ENCODE results near the gene CSF1. TPM values are rescaled to one million over a fixed set of nuclear protein-coding genes. Genes with fewer than 3 reads are reported as not detected.
A peak's percentile ranks its signal among the peaks of the same experiment; 100 is the strongest.
"Not testable (repeated sequence)": the region's sequence is repeated elsewhere in the genome, so short reads cannot be mapped to it uniquely, and the experiment has no call there.

Gene CSF1
- total and polyA plus RNA-seq, 12 donors: 6.3 to 26.2 (median 13.0) TPM

DNA sequence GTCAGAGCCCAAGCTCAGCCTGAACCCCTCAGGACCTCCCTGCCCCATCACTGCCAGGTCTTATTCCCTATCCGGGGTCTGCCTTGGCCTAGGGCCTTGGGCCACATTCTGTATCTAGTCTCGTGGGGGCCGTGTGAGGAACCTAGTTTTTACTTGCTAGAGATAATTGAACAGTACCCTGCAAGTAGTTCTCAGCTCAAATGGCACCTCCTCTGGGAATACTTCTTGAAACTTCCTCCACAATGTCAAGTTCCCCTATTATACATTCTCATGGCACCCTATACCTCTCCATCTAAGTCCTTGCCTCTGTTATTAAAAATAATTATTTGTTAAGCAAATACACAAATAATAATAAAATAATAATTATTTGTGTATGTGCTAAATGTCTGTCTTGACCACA lies 32.9 kb upstream of the CSF1 start:
- no peak for ATAC-seq
- peaks cover 0 to 60% (median 28%) of the 10 kb centered on the region in 9 donors for H3K4me1 ChIP-seq
- 62 to 64% methylated on average over 3 of the region's 3 CpGs for WGBS, 2 donors

DNA sequence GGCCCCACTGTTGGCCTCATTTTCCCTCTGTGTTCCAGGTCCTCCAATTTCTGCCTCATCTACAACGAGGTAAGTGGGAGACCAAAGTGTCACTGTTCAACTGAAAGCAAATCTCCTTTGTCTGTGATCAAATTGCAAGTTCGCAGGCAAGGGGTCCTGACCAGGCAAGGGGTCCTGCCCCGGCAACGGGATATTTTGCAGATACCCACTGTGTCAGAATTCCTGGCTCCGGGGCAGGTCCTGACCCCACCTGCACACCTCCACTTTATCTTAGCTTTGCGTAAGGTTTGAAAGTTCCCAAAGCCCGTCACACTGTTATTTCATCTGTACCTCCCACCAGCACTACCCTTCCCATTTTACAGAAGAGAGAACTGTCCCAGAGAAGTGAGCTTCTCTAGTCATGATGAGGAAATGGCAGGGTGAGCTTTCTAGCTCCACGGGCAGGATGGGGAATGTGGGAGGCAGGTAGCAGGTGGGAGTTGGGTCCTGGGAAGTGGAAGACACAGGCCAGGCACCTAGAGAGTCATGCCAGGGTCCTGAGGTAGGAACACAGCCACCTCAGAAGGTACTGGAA lies 32.0 kb upstream of the CSF1 start:
- ATAC-seq (no peak), DNase-seq (no peak)
- Histone ChIP-seq H3K27ac (peak overlapping the region in 3 of 10 donors; percentile 83 to 92 (median 87)), H3K36me3 (no peaks in the 10 kb centered on the region), H3K9me3 (no peaks in the 10 kb centered on the region), H3K4me3 (no peak overlapping the region), H3K4me1 (peaks cover under 1 to 62% (median 33%) of the 10 kb centered on the region in 9 donors), H3K27me3 (no peaks in the 10 kb centered on the region)
- TF ChIP-seq, protein P1, sequence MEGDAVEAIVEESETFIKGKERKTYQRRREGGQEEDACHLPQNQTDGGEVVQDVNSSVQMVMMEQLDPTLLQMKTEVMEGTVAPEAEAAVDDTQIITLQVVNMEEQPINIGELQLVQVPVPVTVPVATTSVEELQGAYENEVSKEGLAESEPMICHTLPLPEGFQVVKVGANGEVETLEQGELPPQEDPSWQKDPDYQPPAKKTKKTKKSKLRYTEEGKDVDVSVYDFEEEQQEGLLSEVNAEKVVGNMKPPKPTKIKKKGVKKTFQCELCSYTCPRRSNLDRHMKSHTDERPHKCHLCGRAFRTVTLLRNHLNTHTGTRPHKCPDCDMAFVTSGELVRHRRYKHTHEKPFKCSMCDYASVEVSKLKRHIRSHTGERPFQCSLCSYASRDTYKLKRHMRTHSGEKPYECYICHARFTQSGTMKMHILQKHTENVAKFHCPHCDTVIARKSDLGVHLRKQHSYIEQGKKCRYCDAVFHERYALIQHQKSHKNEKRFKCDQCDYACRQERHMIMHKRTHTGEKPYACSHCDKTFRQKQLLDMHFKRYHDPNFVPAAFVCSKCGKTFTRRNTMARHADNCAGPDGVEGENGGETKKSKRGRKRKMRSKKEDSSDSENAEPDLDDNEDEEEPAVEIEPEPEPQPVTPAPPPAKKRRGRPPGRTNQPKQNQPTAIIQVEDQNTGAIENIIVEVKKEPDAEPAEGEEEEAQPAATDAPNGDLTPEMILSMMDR (IDR thresholded peaks at IDR 0.05): no peak
- intact Hi-C loops (cut with DNase I): loop anchor here in 1 of 10 donors (10.0 kb wide), 1 partner anchor 54 kb away; no protein-coding TSS in a partner anchor
- 85 to 88% methylated on average over 8 of the region's 8 CpGs for WGBS, 2 donors

More for the DNA sequence above, 32.9 kb upstream of the CSF1 start:
- Histone ChIP-seq H3K4me3 (peak overlapping the region in 4 of 10 donors; percentile 9 to 24 (median 15)), H3K9me3 (no peaks in the 10 kb centered on the region), H3K27ac (peak overlapping the region in 9 of 10 donors; percentile 63 to 92 (median 85)), H3K27me3 (no peaks in the 10 kb centered on the region), H3K36me3 (no peaks in the 10 kb centered on the region)
- no peak for DNase-seq
- TF ChIP-seq, protein P1 (IDR thresholded peaks at IDR 0.05): no peak
- intact Hi-C loops (cut with DNase I): loop anchor here in 3 of 10 donors (2.0 to 10.0 kb wide), 3 partner anchors 25 to 53 kb away; partner anchors contain the start of gene CSF1 (in 1 of the 3)

DNA sequence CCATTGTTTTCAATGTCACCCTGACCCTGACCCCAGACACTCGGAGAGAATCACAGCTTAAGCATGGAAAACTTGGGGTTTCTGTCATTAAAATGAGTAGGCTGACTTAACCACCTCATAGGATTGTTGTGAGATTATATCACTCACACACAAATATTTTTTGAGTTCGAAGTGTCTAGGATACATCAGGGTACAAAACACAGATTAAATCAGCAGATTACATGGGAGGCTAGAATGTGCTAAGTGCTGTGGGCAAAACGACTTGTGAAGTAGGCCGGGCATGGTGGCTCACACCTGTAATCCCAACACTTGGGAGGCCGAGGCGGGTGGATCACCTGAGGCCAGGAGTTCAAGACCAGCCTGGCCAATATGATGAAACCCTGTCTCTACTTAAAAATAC lies 31.3 kb upstream of the CSF1 start:
- intact Hi-C loops (cut with DNase I): loop anchor here in 1 of 10 donors (10.0 kb wide), 1 partner anchor 55 kb away; no protein-coding TSS in a partner anchor
- H3K9me3 ChIP-seq, H3K36me3 ChIP-seq, H3K27me3 ChIP-seq, H3K4me3 ChIP-seq, ATAC-seq, DNase-seq: not testable (repeated sequence)
- 87 to 93% methylated on average over 6 of the region's 6 CpGs for WGBS, 2 donors
- peaks cover 9 to 62% (median 37%) of the 10 kb centered on the region in 9 donors for H3K4me1 ChIP-seq
- peak overlapping the region in 1 of 10 donors; percentile 92 for H3K27ac ChIP-seq

DNA sequence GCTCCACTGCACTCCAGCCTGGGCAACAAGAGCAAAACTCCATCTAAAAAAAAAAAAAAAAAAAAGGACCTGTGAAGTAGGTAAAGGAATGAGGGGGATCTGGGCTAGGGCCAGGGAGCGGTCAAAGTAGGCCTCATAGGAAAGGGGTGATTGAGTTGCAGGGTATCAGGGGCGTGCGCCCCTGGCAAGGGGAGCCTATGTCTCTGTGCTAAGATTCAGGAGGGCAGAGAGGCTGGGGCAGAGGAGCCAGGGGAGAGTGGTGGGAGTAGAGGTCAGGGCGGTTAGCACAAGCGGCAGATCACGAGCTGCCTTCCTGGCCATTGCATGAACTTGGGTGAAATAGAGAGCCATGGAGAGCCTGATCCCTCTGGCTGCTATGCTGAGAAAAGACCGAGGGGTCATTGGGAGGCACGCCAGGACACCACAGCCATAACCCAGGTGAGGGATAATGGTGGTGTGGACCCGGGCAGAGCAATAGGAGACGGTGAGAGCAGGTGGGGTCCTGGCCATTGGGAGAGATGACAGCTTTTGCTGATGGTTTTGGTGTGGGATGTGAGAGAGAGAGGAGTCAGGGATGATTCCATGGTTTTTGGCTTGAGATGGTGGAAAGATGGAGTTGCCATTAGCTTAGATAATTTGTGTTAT lies 30.6 kb upstream of the CSF1 start:
- H3K4me1 ChIP-seq: peaks cover 10 to 65% (median 42%) of the 10 kb centered on the region in 9 donors
- H3K27me3 ChIP-seq: no peaks in the 10 kb centered on the region
- no peak overlapping the region for H3K4me3 ChIP-seq
- no peaks in the 10 kb centered on the region for H3K9me3 ChIP-seq
- no peak overlapping the region for H3K27ac ChIP-seq
- no peaks in the 10 kb centered on the region for H3K36me3 ChIP-seq
- intact Hi-C loops (cut with DNase I): loop anchor here in 1 of 10 donors (10.0 kb wide), 1 partner anchor 55 kb away; no protein-coding TSS in a partner anchor
- WGBS, 2 donors: 95 to 97% methylated on average over 10 of the region's 10 CpGs
- ATAC-seq (no peak), DNase-seq (no peak)
- TF ChIP-seq, protein P1 (IDR thresholded peaks at IDR 0.05): no peak
